T-helper 1 cell treated with Interleukin-12 subunit alpha and Interleukin-12 subunit beta and Interleukin-4 antibody, amounts not matched to agents 30 ng/mL and 1 ng/mL, for 36 hours (primary cell): Measurements from ENCODE around the gene CIC. TPM values are rescaled to one million over a fixed set of nuclear protein-coding genes. Genes with fewer than 3 reads are reported as not detected.
"Not testable (repeated sequence)": the region's sequence is repeated elsewhere in the genome, so short reads cannot be mapped to it uniquely, and the experiment has no call there.

Source experiments
- intact Hi-C: fragments of 100-400 bp; cut with micrococcal nuclease; formaldehyde crosslinking; loops from one replicate; pipeline ENCODE4 v1.15.1; 2024
- total RNA-seq: library from RNA; stranded (reverse); gene quantifications from 2 replicates; pipeline ENCODE4 v1.2.3, GENCODE V29; 2022

The CIC gene
- total RNA-seq, 1 donor from 2014 or later, result 98.8 TPM

DNA sequence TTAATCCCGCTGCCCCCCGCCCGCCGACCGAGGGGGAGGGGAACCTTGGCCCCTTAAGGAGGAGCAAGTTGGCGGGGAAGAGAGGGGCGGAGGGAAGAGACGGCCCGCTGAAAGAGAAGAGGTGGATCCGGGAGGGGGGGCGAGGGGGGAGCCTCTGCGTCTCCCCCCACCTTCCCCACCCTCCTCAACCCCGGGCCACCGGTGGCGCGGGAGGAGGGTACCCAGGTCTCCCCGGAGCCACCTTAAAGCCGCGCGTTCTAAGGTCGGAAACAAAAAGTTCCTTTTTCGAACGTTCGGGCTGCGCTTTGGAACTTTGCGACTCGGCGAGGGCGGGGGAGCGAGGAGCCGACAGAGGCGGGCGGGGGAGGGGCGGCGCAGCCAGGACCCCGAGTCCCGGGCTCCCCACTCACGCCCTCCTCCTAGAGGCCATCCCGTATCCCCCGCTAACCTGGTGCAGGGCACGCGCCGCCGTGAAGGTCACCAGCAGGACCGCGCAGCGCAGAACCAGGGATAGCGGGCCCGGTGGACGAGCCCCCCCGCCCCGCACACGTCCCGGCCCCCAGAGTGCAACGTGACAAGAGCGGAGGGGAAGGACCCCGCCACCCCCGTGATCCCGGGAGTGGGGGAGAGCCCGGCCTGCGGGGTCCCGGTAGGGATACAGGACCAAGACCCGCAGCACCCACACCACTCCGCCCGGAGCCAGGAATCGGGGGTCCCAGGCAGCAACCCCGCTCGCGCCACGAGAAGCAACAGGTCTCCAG is 14.8 kb upstream of the CIC start:
- intact Hi-C loops, result loop anchor here (2.0 kb wide), 2 partner anchors 49 to 295 kb away; partner anchors contain the start of genes PAFAH1B3, PRR19 and RABAC1

DNA sequence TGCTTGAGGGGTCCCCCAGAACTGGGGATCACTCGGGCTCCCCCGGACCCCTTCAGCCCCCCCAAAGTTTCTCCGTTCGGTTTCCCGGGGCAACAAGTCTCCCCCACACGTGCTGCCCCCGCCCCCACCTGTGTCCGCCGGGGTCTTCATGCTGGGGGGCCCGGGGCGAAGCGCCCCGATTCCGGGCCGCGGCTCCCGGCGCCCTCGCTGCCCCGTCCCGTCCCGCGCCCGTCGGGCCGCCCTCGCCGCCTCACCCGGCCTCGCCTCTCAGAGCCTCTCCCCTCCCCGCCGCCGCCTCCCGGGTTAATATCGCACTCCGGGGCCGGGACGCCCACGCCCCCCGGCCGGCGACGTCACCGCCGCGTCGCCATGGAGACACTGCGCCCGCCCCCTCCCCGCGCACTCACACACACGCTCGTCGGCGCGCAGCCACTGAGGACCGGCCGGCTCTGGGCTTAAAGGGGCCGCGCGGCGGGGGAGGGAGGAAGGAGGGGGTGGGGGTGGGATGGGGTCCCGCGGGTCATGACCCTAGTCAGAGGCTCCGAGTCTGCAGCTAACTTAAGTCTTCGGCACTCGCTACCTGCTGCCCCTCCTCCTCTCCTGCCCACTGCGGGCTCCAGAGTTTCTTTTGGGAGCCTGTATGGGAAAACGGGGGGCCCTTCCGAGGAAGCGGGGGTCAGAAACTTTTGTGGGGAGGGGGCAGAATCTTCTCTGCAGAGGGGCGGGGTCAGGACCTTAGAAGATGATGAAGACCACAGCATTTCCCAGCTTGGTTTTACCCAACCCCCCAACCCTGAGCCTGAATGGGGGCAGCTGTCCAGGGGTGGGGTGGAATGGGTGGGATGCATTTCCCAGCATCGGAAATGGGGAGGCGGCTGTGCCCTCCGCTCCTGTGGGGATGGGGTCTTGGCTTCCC is 13.9 kb upstream of the CIC start, which contains the start of gene ERF:
Gene ERF, minus strand, starts transcription at position 279 of the 916 bp plus-strand sequence. Its CDS starts 129 bp downstream, at position 150.
- intact Hi-C loops, result loop anchor here (1.0 to 2.0 kb wide), 7 partner anchors 11 to 296 kb away; partner anchors contain the start of genes MEGF8, PAFAH1B3, PRR19 and RABAC1

DNA sequence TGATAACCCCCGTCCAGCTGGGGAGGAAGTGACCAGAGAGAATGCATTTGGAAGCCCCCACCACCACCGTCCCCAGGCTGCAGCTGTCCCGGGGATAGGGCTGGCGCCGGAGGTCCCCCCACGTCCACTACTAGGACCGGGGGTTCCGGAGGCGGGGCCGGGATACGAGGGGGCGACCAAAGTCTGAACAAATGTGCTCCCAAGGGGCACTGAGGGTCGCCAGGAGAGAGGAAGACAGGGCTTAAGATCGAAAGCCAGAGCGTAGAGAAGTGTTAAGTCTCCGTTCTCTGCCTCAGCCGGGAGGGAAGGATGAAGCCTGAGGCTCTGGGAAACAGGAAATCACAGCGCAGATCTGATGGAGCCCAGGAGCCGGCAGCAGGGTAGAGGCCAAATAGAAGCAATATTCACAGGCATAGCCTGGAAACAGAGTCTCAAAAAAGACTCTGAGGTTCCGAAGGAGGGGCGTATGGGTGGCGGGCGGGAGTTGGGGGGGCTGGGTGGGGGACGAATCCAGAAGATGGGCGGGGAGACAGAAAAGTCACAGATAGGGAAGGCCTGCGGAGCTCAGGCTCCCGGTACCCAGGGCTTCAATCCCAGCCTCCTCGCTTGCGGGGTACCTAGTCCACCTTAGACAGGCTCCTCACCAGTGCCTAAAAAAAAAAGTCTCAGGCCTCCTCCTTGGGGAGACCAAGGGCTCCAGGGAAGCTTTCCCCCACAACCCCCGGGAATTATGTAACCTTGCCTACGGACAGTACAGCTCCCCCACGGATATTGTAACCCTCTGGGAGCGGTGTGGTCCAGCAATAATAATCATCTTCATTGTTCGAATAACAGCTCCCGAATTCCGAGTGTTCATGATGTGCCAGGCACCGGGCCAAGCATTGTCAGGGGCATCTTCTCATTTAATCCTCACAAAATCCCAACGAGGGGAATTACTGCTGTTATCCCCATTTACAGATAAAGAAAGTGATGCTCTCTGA is 13.0 kb upstream of the CIC start:
- intact Hi-C loops, result loop anchor here (1.0 to 2.0 kb wide), 7 partner anchors 12 to 297 kb away; partner anchors contain the start of genes MEGF8, PAFAH1B3, PRR19 and RABAC1

DNA sequence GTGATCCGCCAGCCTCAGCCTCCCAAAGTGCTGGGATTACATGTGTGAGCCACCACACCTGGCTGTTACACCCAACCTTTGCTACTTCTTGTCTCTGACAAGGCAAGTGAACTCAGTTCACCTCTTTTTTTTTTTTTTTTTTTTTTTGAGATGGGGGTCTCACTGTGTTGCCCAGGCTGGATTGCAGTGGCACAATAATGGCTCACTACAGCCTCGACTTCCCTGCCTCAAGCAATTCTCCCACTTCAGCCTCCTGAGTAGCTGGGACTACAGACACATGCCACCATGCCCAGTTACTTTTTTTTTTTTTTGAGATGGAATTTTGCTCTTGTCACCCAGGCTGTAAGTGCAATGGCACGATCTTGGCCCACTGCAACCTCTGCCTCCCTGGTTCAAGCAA is 11.2 kb upstream of the CIC start:
- intact Hi-C loops, result not testable (repeated sequence)

DNA sequence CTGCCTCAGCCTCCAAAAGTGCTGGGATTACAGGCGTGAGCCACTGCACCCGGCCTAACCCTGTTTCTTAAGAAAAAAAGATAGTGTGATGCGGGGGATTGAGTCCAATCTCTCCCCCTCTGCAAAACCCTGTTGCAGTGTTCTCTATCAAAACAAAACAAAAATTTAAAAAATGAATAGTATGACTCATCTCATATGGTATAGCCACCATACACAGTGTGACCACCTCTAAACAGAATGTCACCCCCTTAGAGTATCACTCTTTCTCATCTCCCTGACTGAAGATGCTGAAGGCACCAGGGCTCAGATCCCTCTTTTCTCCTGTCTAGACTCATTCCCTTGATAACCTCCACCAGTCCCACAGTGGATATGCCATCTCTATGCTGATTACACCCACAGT is 7.3 kb upstream of the CIC start:
- intact Hi-C loops, result no loop called here

DNA sequence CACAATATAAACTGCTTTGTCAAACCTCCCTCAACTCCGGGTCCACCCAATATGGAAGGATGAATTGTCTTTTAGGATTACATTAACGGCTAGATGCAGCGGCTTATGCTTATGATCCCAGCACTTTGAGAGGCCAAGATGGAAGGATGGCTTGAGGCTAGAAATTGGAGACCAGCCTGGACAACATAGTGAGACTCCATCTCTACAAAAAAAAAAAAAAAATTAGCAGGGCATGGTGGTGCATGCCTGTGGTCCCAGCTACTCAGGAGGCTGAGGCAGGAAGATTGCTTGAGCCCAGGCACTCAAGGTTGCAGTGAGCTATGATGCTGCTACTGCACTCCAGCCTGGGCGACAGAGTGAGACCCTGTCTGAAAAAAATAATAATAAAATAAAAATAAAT is 2.9 kb upstream of the CIC start:
- intact Hi-C loops, result not testable (repeated sequence)

DNA sequence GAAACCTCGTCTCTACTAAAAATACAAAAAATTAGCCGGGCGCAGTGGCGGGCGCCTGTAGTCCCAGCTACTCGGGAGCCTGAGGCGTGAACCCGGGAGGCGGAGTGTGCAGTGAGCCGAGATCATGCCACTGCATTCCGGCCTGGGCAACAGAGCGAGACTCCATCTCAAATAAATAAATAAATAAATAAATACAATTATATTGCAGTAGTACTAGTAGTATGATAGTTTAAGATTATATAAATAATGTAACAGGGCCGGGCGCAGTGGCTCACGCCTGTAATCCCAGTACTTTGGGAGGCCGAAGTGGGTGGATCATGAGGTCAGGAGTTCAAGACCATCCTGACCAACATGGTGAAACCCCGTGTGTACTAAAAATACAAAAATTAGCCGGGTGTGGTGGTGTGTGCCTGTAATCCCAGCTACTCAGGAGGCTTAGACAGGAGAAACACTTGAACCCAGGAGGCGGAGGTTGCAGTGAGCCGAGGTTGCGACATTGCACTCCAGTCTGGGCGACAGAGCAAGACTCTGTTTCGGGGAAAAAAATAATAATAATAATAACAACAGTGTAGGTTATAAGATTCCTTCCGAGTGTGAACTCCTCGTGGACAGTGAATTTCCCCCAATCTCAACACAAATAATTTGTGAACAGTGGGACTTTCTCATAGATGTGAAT is 2.0 kb upstream of the CIC start:
- intact Hi-C loops, result not testable (repeated sequence)

DNA sequence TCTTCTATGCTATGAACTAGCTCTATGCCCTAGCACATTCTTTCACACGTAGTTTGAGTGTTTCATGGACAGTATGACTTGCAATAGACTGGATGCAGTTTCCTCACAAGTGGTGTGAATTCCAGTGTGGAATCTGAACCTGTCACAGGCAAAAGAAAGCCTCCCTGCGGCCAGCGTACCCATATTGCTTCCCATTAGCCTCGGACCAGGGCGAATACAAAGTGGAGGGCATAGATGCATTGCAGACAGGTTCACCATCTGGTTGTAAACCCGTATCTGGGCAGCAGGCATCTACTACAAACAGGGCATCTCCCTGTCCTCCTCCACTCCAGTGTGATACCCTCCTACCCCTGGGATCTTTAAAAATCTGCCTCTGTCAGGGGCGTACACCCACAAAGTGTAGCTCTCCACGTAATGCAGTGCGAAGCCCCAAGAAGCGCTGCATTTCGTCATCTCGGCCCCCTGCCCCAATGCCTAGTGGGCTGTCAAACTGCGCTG is 1.4 kb upstream of the CIC start:
- intact Hi-C loops, result loop anchor here (1.0 to 2.0 kb wide), 14 partner anchors 12 to 1005 kb away; partner anchors contain the start of genes ERF, MEGF8, PAFAH1B3 and PRR19

DNA sequence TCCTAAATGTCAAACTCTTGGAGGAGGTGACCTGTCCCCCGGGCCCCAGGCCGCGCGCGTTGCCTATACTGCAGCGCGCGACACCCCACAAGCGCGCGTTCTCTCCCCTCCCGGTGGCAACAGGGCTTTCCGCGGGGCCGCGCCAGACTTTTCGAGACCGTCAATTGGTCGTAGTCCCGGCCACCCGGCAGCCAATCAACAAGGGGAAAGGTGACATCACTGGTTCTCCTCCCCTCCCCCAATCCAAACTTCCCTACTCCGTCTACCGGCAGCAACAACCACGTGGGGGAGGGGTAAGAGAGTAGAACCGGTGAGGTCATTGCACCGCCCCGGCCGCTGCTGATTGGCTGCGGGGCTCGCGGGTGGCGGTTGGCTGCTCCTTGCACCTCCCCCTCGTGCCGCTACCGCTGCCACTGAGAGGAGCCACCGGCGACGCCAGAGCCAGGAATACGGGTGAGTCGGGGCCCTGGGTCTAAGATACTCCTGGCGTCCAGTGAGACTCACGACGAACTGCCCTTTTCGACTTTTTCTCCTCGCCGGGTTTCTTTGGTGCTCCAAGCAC is 829 bp upstream of the CIC start:
- intact Hi-C loops, result loop anchor here (1.0 to 2.0 kb wide), 14 partner anchors 13 to 1005 kb away; partner anchors contain the start of genes ERF, MEGF8, PAFAH1B3 and PRR19

DNA sequence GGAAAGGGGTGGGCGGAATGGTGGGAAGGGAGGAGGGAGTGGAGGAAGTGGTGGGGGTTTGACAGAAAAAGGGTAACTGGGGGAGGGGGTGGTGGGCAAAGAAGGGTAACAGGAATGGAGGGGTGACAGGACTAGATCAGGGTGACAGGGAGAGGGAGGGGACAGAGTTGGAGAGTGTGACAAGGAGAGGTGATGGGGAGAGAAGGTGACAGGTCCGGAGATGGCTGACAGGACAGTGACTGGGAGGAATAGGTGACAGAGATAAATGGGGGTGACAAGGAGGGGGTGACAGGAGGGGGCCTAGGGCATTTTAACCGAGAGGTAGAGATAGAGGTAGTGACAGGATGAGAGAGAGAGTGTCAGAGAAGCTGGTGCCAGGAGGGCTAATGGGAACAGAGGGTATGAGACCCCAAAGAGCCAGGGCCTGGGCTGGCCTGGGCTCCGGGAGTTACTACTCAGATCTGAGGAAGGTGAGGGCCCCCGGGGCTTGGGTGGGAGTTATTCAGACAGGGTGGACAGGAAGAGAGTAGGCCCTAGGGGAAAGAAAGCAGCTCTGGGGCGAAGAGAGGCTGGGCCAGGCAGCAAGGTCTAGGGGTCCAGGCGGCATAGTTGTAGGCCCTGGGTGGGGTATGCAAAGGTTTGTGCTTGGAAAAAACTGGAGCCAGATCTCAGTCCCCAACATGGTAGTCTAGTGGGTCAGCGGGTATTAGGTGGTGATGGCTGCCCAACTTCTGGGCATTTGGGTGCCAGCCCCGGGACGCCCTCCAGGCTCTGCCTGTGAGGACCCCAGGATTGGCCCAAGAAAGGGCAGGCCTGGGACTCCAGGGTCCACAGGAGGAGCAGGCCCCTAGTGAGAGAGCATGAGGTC is 660 bp downstream of the CIC start:
- intact Hi-C loops, result loop anchor here (2.0 kb wide), 2 partner anchors 147 to 1007 kb away; no protein-coding TSS in a partner anchor

DNA sequence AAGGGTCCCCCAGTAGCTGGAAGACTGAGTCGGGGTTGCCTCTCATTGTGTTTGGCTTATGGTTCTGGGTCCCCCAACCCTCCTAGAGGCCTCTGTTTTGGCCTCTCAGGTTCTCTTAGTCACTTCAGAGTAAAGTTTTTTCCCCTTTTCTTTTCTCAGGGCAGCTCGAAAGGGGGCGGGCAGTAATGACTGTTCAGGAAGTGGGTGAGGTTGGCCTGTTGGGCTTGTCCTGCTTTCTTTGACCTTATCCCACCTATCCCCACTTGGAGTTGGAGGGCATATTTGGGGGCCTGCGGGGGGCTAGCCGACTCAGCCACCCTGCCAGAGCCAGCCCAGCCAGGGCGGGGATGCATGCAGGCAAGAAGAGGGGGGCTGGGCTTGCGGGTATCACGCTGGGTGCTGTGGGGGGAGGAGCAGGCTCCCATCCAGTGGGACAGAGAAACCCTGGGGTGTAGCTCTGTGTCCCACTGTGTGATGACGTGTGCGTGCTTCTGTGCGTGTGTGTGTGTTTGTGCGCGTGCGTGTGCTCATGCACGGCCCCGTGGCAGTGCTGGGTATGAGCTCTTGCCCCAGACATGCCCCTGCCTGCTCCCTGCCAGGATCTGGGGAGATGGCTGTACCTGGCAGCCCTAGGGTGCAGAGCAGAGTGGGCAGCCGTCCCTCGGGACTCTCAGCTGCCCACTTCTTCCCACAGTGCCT is 1.4 kb downstream of the CIC start:
- intact Hi-C loops, result no loop called here

DNA sequence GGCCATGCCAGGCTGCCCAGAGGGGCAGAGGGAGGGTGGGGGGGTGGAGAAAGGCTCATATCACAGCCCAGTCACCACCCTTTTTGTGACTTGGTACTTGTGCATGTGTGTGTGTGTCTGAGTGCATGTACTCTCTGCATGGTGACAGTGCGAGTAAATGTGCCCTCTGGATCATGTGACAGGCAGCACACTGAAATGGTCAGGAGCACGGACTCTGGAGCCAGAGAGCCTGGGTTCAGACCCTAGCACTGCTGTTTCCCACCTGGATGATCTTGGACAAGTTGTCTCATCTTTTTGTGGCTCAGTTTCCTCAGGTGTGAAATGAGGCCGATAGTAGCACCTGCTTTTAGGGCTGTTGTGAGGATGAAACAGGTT is 2.0 kb downstream of the CIC start:
- intact Hi-C loops, result no loop called here

DNA sequence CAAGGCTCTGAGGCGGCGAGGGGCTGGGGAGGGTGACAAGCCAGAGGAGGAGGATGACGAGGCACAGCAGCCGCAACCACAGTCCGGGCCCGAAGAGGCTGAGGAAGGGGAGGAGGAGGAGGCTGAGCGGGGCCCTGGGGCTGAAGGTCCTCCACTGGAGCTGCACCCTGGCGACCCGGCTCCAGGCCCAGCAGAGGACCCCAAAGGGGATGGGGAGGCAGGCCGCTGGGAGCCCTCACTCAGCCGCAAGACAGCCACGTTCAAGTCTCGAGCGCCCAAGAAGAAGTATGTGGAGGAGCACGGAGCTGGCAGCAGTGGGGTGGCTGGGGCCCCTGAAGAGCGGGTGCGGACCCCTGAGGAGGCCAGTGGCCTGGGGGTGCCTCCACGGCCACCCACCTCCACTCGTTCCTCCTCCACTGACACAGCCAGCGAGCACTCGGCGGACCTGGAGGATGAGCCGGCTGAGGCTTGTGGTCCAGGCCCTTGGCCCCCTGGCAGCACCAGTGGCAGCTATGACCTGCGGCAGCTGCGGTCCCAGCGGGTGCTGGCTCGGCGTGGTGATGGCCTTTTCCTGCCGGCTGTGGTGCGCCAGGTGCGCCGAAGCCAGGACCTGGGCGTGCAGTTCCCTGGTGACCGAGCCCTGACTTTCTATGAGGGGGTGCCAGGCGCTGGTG is 2.9 kb downstream of the CIC start:
- intact Hi-C loops, result no loop called here

DNA sequence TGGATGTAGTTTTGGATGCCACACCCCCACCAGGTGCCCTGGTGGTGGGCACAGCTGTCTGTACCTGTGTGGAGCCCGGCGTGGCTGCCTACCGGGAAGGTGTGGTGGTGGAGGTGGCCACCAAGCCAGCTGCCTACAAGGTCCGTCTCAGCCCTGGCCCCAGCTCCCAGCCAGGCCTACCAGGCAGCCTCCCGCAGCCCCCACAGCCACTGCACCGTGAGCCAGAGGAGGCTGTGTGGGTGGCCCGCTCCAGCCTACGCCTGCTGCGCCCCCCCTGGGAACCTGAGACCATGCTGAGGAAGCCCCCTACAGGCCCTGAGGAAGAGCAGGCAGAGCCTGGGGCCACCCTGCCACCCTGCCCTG is 3.5 kb downstream of the CIC start:
- intact Hi-C loops, result no loop called here

DNA sequence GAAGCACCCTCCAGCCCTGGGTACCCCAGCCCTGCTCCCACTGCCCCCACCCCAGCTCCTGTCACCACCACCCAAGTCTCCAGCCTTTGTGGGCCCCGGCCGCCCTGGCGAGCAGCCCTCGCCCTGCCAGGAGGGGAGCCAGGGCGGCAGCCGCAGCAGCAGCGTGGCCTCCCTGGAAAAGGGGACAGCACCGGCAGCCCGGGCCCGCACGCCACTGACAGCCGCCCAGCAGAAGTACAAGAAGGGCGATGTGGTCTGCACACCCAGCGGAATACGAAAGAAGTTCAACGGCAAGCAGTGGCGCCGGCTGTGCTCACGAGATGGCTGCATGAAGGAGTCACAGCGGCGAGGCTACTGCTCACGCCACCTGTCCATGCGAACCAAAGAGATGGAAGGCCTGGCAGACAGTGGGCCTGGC is 3.9 kb downstream of the CIC start:
- intact Hi-C loops, result no loop called here

DNA sequence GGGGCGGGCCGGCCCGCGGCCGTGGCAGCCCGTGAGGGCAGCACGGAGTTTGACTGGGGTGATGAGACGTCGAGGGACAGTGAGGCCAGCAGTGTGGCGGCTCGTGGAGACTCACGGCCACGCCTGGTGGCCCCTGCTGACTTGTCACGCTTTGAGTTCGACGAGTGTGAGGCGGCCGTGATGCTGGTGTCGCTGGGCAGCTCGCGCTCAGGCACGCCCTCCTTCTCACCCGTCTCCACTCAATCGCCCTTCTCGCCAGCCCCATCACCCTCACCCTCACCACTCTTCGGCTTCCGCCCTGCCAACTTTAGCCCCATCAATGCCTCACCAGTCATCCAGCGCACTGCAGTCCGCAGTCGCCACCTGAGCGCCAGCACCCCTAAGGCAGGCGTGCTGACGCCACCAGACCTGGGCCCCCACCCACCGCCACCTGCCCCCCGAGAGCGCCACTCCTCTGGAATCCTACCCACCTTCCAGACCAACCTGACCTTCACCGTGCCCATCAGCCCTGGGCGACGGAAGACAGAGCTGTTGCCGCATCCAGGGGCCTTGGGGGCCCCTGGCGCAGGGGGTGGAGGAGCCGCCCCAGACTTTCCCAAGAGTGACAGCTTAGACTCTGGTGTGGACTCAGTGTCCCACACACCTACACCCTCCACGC is 4.5 kb downstream of the CIC start:
- intact Hi-C loops, result no loop called here
